IPS-18a (cell line): ENCODE data around the gene ANKRD34A.

ENCODE experiments used
- H3K27ac ChIP-seq: one replicate; pipeline ENCODE4 v1.5.1; 2013; ENCODE audit warnings: low read length
- H3K27me3 ChIP-seq: one replicate; pipeline ENCODE4 v1.6.1; 2013; ENCODE audit warnings: mild to moderate bottlenecking, low read length; ENCODE audit not compliant: control insufficient read depth, insufficient read depth
- H3K36me3 ChIP-seq: one replicate; pipeline ENCODE4 v1.6.1; 2013; ENCODE audit warnings: low read depth, low read length; ENCODE audit not compliant: control insufficient read depth
- H3K4me1 ChIP-seq: one replicate; pipeline ENCODE4 v1.6.1; 2013; ENCODE audit warnings: low read depth, low read length; ENCODE audit not compliant: control insufficient read depth
- H3K4me3 ChIP-seq: one replicate; pipeline ENCODE4 v1.5.1; 2013; ENCODE audit warnings: low read length
- H3K9ac ChIP-seq: one replicate; pipeline ENCODE4 v1.6.1; 2013; ENCODE audit warnings: mild to moderate bottlenecking, low read length, moderate library complexity
- H3K9me3 ChIP-seq: one replicate; pipeline ENCODE4 v1.6.1; 2013; ENCODE audit warnings: low read depth, low read length; ENCODE audit not compliant: control insufficient read depth

ANKRD34A gene

GRCh38 chr1:145961109-145961424 is 3.3 kb downstream of the ANKRD34A start:
- peaks cover 73% of the 10 kb centered on the region for H3K27me3 ChIP-seq
- no peak overlapping the region for H3K27ac ChIP-seq
- H3K4me1 ChIP-seq = peaks cover 23% of the 10 kb centered on the region
- H3K36me3 ChIP-seq = no peaks in the 10 kb centered on the region
- peak overlapping the region; percentile 84 for H3K4me3 ChIP-seq
- H3K9me3 ChIP-seq = no peaks in the 10 kb centered on the region
- H3K9ac ChIP-seq = peak overlapping the region; percentile 6

- Histone ChIP-seq H3K4me1 (peaks cover 23% of the 10 kb centered on the region), H3K27ac (no peak overlapping the region)
Observed at GRCh38 chr1:145960468-145961108, 3.8 kb downstream of the ANKRD34A start.

DNA sequence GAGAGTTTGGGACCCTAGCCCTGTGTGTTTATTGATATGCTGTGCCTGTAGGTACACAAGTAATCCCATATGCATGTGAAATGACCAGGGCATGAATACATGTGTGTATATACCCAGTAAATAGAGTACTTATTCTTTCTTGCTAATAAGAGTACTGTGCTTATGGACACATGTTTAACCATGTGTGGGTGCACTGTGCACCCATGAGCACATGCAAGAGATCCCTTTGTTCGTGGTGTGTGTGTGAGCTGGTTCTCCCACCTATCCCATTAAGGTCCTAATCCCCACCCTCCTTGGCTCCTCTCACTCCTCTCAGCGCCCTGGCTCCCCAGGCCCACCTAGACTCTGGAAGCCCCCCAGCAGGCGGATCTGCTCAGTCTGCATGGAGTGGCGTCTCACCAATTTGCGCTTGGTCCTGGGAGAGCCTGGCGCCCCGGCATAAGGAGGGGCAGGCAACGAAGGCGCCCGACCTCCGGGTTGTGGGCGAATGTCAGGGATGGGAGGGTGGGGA is 4.4 kb downstream of the ANKRD34A start:
- Histone ChIP-seq H3K27me3 (peaks cover 83% of the 10 kb centered on the region), H3K9ac (no peak overlapping the region)

More at GRCh38 chr1:145960468-145961108, 3.8 kb downstream of the ANKRD34A start:
- no peaks in the 10 kb centered on the region for H3K36me3 ChIP-seq
- peak overlapping the region; percentile 84 for H3K4me3 ChIP-seq
- H3K9ac ChIP-seq = peak overlapping the region; percentile 6
- H3K9me3 ChIP-seq = no peaks in the 10 kb centered on the region
- H3K27me3 ChIP-seq = peaks cover 77% of the 10 kb centered on the region

DNA sequence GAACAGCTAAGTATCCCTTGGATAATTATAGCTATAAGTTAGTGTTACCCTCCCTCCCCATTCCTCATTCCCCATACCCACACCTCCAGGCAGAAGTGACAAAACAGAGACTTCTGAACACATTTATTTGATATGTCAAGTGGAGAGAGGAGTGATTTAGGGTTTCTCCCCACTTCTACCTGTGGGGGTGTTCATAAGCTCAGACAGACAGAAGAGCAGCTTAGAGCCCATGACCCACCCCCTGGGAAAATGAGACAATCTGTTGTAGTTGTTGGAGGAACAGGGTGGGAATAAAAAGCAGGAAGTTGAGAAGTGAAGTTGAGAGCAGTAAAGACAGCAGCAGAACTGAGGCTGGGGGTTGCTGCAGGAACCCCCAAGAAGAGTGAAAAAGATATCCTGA is 5.0 kb downstream of the ANKRD34A start:
- H3K27ac ChIP-seq = no peak overlapping the region
- H3K27me3 ChIP-seq = peaks cover 87% of the 10 kb centered on the region
- peaks cover 20% of the 10 kb centered on the region for H3K4me1 ChIP-seq
- no peaks in the 10 kb centered on the region for H3K36me3 ChIP-seq
- no peak overlapping the region for H3K9ac ChIP-seq
- H3K4me3 ChIP-seq = no peak overlapping the region
- H3K9me3 ChIP-seq = no peaks in the 10 kb centered on the region

More for the DNA sequence above, 4.4 kb downstream of the ANKRD34A start:
- Histone ChIP-seq H3K4me3 (peak overlapping the region; percentile 84), H3K9me3 (no peaks in the 10 kb centered on the region), H3K36me3 (no peaks in the 10 kb centered on the region), H3K27ac (no peak overlapping the region), H3K4me1 (peaks cover 21% of the 10 kb centered on the region)

DNA sequence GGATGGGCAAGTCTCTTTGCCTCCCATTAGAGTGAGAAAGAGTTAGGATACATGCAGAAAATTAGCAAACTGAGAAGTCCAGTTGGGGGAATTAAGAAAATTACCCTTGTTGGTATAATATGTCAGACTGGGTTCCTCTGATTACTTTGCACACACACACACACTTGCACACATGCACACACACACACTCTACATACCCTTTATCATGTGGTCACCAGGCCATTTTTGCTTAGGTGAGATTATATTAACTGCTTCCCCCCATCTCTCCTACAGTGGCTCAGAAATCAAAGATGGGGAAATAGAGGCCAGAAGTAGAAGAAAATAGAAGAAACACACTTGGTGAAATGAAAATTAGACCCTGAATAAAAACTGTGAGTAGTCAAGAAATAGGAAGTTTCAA is 5.6 kb downstream of the ANKRD34A start:
- Histone ChIP-seq H3K27ac (no peak overlapping the region), H3K27me3 (peaks cover 81% of the 10 kb centered on the region), H3K4me3 (no peak overlapping the region), H3K36me3 (no peaks in the 10 kb centered on the region), H3K9me3 (no peaks in the 10 kb centered on the region), H3K9ac (no peak overlapping the region), H3K4me1 (peaks cover 16% of the 10 kb centered on the region)

DNA sequence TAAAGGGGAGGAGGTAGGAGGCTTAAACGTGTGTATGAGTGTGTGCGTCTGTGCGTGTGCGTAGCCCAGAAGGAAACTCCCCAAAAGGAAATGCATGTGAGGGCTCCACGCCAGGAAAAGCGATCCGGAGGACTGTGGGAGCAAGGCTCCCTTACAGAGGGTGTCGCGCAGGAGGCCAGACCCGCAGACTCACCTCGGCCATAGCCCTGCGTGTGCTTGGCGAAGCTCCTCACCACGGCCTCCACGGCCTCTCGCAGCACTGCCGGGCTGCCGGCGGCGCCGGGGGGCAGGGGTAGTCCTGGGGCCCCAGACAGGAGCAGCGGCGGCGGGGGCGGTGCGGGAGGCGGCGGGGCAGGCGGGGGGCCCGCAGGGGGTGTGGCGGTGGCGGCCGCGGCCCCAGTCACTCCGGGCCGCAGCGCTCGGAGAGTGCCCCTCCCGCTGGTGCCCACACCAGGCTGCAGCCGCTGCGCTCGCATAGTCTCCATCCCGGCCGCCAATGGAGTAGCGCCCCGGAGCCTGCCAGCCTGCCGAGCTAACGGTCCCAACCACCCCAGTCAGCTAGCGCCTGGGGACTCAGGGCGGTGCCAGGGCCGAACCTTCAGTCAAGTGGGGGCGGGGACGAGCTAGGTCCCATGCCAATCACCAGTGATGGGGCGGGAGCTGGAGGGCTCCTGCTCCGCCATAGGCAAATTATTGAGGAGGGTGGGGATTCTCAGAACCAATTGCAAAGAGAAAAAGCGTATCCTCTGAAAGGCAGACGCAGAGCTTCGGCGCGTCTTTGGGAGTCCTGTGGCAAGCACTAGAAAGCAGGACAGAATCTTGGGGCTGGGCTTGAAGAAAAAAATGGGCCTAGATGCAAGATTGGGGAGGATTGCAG is 6.7 kb downstream of the ANKRD34A start, which contains the start of gene LIX1L:
Gene LIX1L, minus strand, starts transcription at position 575 of the 877 bp plus-strand sequence. Its CDS starts 90 bp downstream, at position 485.
- Histone ChIP-seq H3K9me3 (no peaks in the 10 kb centered on the region), H3K27me3 (peaks cover 71% of the 10 kb centered on the region), H3K36me3 (no peaks in the 10 kb centered on the region), H3K9ac (peak within 1 kb of the TSS; percentile 26), H3K4me1 (peaks cover 12% of the 10 kb centered on the region), H3K4me3 (peak within 1 kb of the TSS; percentile 69), H3K27ac (no peak within 1 kb of the TSS)

DNA sequence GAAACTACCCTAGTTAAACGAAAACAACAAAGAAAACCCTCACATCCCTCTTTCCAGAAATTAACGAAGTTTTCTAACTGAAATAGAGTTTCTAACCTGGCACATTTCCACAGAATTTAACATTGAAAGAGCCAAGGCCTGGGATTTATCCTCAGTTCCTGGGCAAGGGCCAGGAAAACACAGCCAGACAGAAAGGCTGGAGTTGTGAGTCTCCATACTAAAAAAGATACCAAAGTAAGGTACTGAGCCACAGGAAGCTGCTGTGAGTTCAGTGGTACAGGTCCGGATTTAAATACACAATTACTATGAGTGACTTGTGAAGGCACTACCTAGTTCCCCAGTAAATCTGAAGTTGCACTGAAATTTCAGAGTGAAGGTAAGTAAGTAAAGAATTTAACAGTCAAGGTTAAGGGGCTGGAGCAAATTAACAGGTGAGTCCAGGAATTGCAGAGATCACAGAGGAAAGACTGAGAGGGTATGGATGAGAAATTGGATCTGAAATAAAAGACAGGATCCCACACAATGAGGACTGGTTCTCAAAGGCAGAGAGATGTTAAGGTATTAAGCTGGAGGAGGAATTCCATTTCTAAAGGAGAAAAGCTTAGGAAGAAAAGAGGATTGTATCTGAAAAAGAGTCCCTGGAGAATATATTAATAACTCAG is 7.5 kb downstream of the ANKRD34A start:
- Histone ChIP-seq H3K4me1 (peaks cover 12% of the 10 kb centered on the region), H3K4me3 (peak overlapping the region; percentile 69), H3K27ac (no peak overlapping the region), H3K9ac (peak overlapping the region; percentile 26), H3K9me3 (no peaks in the 10 kb centered on the region), H3K27me3 (peaks cover 63% of the 10 kb centered on the region), H3K36me3 (no peaks in the 10 kb centered on the region)

GRCh38 chr1:145956361-145956760 is 8.0 kb downstream of the ANKRD34A start:
- H3K36me3 ChIP-seq = no peaks in the 10 kb centered on the region
- no peak overlapping the region for H3K27ac ChIP-seq
- H3K4me3 ChIP-seq = peak overlapping the region; percentile 69
- peaks cover 12% of the 10 kb centered on the region for H3K4me1 ChIP-seq
- no peak overlapping the region for H3K9ac ChIP-seq
- no peaks in the 10 kb centered on the region for H3K9me3 ChIP-seq
- peaks cover 58% of the 10 kb centered on the region for H3K27me3 ChIP-seq

- H3K27ac ChIP-seq = no peak overlapping the region
- H3K9me3 ChIP-seq = no peaks in the 10 kb centered on the region
- H3K4me1 ChIP-seq = peaks cover 12% of the 10 kb centered on the region
- peaks cover 51% of the 10 kb centered on the region for H3K27me3 ChIP-seq
- H3K36me3 ChIP-seq = no peaks in the 10 kb centered on the region
- no peak overlapping the region for H3K4me3 ChIP-seq
- H3K9ac ChIP-seq = no peak overlapping the region
Observed at GRCh38 chr1:145955436-145955835, 8.9 kb downstream of the ANKRD34A start.

GRCh38 chr1:145953861-145954260 is 10.5 kb downstream of the ANKRD34A start:
- Histone ChIP-seq H3K9ac (no peak overlapping the region), H3K36me3 (no peaks in the 10 kb centered on the region), H3K4me3 (no peak overlapping the region), H3K4me1 (peaks cover 12% of the 10 kb centered on the region), H3K27me3 (peaks cover 36% of the 10 kb centered on the region), H3K9me3 (no peaks in the 10 kb centered on the region), H3K27ac (no peak overlapping the region)

DNA sequence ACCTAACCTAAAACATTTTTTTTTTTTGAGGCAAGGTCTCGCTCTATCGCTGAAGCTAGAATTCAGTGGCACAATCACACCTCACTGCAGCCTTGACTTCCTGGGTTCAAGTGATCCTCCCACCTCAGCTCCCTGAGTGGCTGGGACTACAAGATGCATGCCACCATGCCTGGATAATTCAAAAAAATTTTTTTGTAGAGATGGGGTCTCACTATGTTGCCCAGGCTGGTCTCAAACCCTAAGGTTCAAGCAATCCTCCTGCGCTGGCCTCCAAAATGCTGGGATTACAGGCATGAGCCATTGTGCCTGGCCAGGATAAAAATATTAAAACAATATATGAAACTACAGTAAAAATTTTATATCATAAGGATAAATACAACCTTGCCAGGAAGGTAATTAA is 11.5 kb downstream of the ANKRD34A start:
- no peak overlapping the region for H3K9ac ChIP-seq
- no peaks in the 10 kb centered on the region for H3K9me3 ChIP-seq
- no peak overlapping the region for H3K4me3 ChIP-seq
- H3K36me3 ChIP-seq = no peaks in the 10 kb centered on the region
- H3K4me1 ChIP-seq = peaks cover 9% of the 10 kb centered on the region
- no peak overlapping the region for H3K27ac ChIP-seq
- peaks cover 29% of the 10 kb centered on the region for H3K27me3 ChIP-seq
